ENCODE measurements around the gene RPL10L.

RPL10L gene

GRCh38 chr14:46651526-46652144 is at the start of gene RPL10L:
RPL10L (minus strand) TSS chr14:46651781; CDS start chr14:46651736, 45 bp downstream.
- no peak for DNase-seq

DNA sequence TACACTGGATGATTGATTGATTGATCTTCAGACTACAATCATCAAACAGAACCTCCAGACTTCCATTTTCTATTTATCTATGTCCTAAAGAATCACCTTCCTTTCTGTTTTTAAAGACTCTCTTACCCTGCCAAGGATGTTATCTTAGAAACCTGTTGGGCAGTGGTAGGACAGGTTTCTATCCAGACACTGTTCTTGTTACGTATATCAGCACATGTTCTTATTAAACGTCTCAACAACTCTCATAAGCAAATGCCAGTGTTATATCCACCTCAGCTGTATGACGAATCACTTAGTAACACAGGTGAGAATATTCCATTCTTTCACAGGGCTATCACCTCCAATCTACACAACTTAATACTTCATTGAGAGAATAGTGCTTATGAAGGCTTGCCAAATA is 40.2 kb upstream of the RPL10L start:
- no peak for DNase-seq

DNA sequence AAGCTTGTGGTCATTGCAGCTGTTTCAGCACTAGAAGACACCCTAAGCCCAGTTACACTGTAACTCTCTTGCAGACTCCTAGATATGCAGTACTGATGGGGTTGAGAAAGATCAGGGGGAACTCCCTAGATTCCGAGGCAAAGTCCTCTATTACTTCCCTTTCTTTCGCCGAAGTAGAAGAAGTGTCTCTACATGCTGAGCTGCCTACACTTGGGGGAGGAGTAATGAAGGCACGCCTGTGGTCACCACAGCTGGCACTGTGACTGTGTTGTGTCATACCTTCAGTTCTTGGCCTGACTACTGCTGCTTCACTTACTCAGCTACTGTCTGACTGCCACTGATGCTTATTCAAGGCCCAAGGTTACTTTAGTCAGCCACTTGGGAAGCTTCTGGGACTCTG is 35.1 kb upstream of the RPL10L start:
- DNase-seq: no peak

DNA sequence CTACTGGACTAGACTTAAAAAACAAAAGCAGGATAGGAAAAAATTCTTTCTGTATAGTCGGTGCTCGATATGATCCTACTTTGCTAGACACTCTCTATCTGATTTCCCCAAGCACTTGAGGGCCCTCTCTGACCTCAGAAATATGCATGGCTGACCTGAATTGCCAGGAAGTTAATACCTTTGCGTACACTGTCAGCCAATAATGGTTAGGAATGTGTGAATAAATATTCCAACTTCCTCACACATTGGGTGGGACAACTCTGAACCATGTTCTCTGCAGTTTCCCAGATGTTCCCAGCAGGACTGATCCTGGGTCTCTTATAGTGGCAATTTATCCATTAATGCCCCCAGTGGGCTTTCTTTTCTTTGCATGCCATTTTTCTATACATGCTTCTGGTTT is 20.5 kb upstream of the RPL10L start:
- DNase-seq: no peak

DNA sequence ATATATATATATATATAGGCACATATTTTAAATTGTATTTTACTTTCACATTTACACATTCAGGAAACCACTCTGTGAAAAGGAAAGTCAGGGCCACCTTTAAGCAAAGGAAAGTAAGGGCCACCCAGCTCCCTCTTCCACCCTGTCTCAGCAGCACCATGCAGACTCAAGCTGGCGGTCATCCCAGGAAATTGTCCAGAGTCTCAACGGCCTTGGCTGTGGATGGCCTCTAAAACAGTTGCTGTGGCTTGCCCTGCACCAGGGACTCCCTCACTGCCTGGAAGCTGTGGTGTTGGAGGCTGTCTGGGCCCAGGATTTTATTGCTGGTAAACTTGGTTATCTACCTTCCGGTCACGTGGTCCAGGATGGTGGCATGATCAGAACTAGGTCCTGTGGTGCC is 11.8 kb upstream of the RPL10L start:
- no peak for DNase-seq

DNA sequence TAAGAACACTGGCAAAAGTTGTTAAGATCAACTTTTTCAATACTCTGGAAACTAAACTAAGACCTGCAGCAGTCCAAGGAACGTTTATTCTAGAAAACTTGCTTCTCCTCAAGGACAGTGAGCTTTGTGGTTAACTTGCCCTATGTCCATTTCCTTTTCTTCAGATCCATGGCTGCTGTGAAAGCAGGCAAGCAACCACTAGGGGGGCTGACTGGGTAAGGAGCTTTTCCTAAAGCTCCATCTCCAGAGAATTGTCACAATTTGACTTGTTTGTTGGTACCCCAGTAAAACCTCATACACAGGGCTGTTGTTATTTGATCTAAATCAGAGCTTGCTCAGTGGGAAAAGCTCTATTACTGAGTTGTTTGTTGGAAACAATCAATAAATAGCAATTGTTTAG is 10.1 kb upstream of the RPL10L start:
- no peak for DNase-seq

DNA sequence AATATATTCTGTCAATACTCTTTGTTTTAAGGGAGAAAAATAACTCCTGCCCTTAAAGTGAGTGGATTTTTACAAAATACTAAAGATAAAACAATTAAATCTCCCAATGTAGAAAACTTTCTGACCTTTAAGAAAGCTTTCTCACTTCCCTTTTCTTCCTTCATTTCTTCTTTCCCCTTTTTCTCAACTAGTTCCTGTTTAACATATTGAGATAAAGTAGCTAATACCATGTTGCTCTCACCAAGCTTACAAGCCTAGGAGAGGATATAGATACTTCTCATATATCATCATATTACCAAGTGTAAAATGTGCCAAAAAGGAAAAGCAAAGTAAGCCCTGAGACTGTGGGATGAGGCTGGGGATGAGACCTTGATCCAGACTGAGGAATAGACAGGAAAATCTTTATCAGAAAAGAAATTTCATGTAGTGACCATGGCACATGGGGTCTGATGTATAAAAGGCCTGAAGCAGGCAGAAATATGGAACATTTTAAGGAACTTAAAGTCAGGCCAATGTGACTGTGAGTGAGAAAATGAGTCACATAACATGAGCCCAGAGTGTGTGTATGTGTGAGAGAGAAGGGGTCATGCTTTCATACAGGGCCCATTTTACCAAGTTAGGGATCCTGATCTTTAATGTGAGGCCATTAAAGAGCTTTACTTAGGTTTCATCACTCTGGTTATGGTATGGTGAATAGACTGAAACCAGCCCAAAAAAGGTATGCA is 1.6 kb upstream of the RPL10L start:
- no peak for DNase-seq

- no peak for DNase-seq
Observed at GRCh38 chr14:46646796-46647195, 4.8 kb downstream of the RPL10L start.

DNA sequence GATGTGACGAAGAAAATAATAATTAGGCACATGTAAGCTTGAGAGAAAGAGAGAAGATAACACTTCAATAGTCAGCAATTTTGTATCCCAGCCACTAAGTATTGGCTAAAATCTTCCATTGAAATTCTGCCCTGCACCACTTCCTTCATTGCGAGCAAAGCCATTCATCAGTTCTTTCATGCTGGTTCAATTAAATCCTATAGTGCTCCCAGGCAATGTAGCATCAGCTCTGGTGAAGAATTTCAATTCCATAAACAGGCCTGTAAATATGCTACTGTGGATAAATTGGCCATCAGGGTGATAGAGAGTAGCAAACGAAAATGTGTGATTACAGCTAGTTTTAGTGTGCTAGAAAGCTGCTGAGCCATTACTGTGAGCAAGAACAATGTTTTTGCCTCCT is 24.7 kb downstream of the RPL10L start:
- no peak for DNase-seq
